Ovary (tissue), 9 donors: ENCODE data around the gene TCEA2. TPM values are rescaled to one million over a fixed set of nuclear protein-coding genes. Genes with fewer than 3 reads are reported as not detected.

Experiments used
- DNase-seq, 5 donors: peaks; one replicate each; pipeline ENCODE4 v3.0.0-alpha.2; 2019 to 2020
- H3K27ac ChIP-seq, 2 donors: fragments of 200-600 bp; one replicate each; pipeline versions ENCODE4 v1.5.1 to v1.8.0; 2019 to 2022
- H3K27me3 ChIP-seq: fragments of 200-600 bp; one replicate; pipeline ENCODE4 v1.8.0; 2022
- H3K36me3 ChIP-seq: fragments of 200-600 bp; sonication (generic); one replicate; pipeline ENCODE4 v1.5.1; 2019
- H3K4me1 ChIP-seq: one replicate; pipeline ENCODE4 v1.8.1; 2013; ENCODE audit warnings: mild to moderate bottlenecking, moderate library complexity; ENCODE audit not compliant: insufficient read depth
- H3K4me3 ChIP-seq: fragments of 200-600 bp; sonication (generic); one replicate; pipeline ENCODE4 v1.5.1; 2017
- H3K9me3 ChIP-seq, 2 donors: fragments of 200-600 bp in 1 of 2; sonication (generic) in 1 of 2; one replicate each; pipeline versions ENCODE4 v1.5.1 to v1.8.1; 2013 to 2019; ENCODE audit warnings: mild to moderate bottlenecking in 1 of 2, moderate library complexity in 1 of 2
- CTCF ChIP-seq, 3 donors: fragments of 450-650 bp in 2 of 3; fragments of 200-600 bp in 1 of 3; IDR thresholded peaks; one replicate each; pipeline versions ENCODE4 v1.5.1 to v1.8.0; 2016 to 2022; ENCODE audit warnings: antibody characterized with exemption in 3 of 3, mild to moderate bottlenecking in 1 of 3
- EP300 ChIP-seq: sonication (generic); formaldehyde crosslinking; IDR thresholded peaks from one replicate; pipeline ENCODE4 v1.6.1; 2017; ENCODE audit warnings: antibody characterized with exemption
- POLR2A ChIP-seq: fragments of 450-650 bp; IDR thresholded peaks from one replicate; pipeline ENCODE4 v1.6.1; 2017; ENCODE audit warnings: antibody characterized with exemption, mild to moderate bottlenecking, moderate library complexity
- WGBS, 3 donors: extraction: QIAGEN DNeasy Blood & Tissue Kit in 1 of 3; methylation state at CpG; one replicate each; pipeline versions ENCODE4 v1.1.5 to v1.1.7; 2013 to 2017; 5-methylcytosine and 5-hydroxymethylcytosine counted together
- intact Hi-C, 4 donors: fragments of 100-400 bp; cut with DNase I; formaldehyde crosslinking; loops; one replicate each; pipeline versions ENCODE4 v1.11.0 to v1.15.1; 2022 to 2023
- polyA plus RNA-seq, 2 donors: library from polyadenylated mRNA; stranded (reverse); fragments of 200-250 nt in 1 of 2; fragments of 350-450 nt in 1 of 2; fragmentation: Illumina TruSeq in 1 of 2; extraction: RNeasy Lipid Tissue Mini Kit (QIAGEN cat#74804) in 1 of 2; gene quantifications; one replicate each; pipeline ENCODE4 v1.2.3, GENCODE V29; 2013 to 2014
- total RNA-seq, 7 donors: library from RNA; depleted of rRNA in 2 of 7; stranded (reverse); fragments of >200 nt in 2 of 7; fragmentation: NEBNext Ultra II Directional in 3 of 7; extraction: Animal tissue kit (Norgen Biotek cat#: 25700) in 3 of 7; gene quantifications; one replicate each; pipeline versions ENCODE4 v1.1.0 to v1.2.4, GENCODE V29; 2016 to 2023
- donor health status: DM: no; HTN: no; CAD: no; lungs with moderate emphysema.
- donor health status: DM: no; HTN: no; CAD: no.
- donor health status: Bipolar disorder and iron deficiency.
- donor health status: DM: yes; HTN: yes; CAD: no.
- donor health status: DM: no; HTN: no; CAD: no.
- donor health status: DM: yes; HTN: yes; CAD: no.

TCEA2 gene
- total and polyA plus RNA-seq, 9 donors: 20.0 to 93.5 (median 71.9) TPM

- Histone ChIP-seq H3K9me3 (no peaks in the 10 kb centered on the region), H3K4me1 (peaks cover 2% of the 10 kb centered on the region), H3K27ac (no peak overlapping the region), H3K36me3 (no peaks in the 10 kb centered on the region), H3K27me3 (peaks cover 3% of the 10 kb centered on the region), H3K4me3 (no peak overlapping the region)
- intact Hi-C loops: no loop called here
- TF ChIP-seq POLR2A: no peak
- no peak for TF ChIP-seq CTCF (IDR thresholded peaks at IDR 0.05)
- TF ChIP-seq EP300: no peak
- WGBS, 3 donors: 25 to 32% (median 31%) methylated on average over 17 of the region's 17 CpGs
- DNase-seq: peak in 1 of 5 donors; percentile 45
These were observed 8.9 kb upstream of the TCEA2 start for GRCh38 chr20:64053841-64054661.

- no peak for DNase-seq
- no peak overlapping the region for H3K4me3 ChIP-seq
- H3K27me3 ChIP-seq: peaks cover 3% of the 10 kb centered on the region
- H3K27ac ChIP-seq: no peak overlapping the region
- WGBS, 3 donors: 45 to 55% (median 47%) methylated on average over 9 of the region's 9 CpGs
- TF ChIP-seq EP300 (no peak), POLR2A (no peak), CTCF (IDR thresholded peaks at IDR 0.05) (no peak)
- intact Hi-C loops: no loop called here
- no peaks in the 10 kb centered on the region for H3K4me1 ChIP-seq
- H3K9me3 ChIP-seq: no peaks in the 10 kb centered on the region
- H3K36me3 ChIP-seq: no peaks in the 10 kb centered on the region
These were observed 7.6 kb upstream of the TCEA2 start for GRCh38 chr20:64055396-64055892.

- intact Hi-C loops: no loop called here
- WGBS, 3 donors: 30 to 41% (median 38%) methylated on average over 18 to 22 of the region's 22 CpGs
- Histone ChIP-seq H3K36me3 (no peaks in the 10 kb centered on the region), H3K4me1 (no peaks in the 10 kb centered on the region), H3K27ac (no peak overlapping the region), H3K27me3 (peaks cover under 1% of the 10 kb centered on the region), H3K4me3 (no peak overlapping the region), H3K9me3 (no peaks in the 10 kb centered on the region)
- no peak for DNase-seq
- TF ChIP-seq POLR2A (no peak), EP300 (no peak), CTCF (IDR thresholded peaks at IDR 0.05) (no peak)
These were observed 6.9 kb upstream of the TCEA2 start for GRCh38 chr20:64055893-64056638.

- Histone ChIP-seq H3K4me1 (no peaks in the 10 kb centered on the region), H3K27me3 (no peaks in the 10 kb centered on the region), H3K36me3 (no peaks in the 10 kb centered on the region), H3K27ac (no peak overlapping the region), H3K4me3 (no peak overlapping the region), H3K9me3 (no peaks in the 10 kb centered on the region)
- TF ChIP-seq POLR2A: no peak
- TF ChIP-seq EP300: no peak
- TF ChIP-seq CTCF (IDR thresholded peaks at IDR 0.05): no peak
- WGBS, 3 donors: 35 to 40% (median 38%) methylated on average over 7 of the region's 7 CpGs
- no peak for DNase-seq
- intact Hi-C loops: no loop called here
These were observed 6.4 kb upstream of the TCEA2 start for GRCh38 chr20:64056639-64056888.
